Dermis blood vessel endothelial cell (primary cell): ENCODE results near the gene CARD9. TPM values are rescaled to one million over a fixed set of nuclear protein-coding genes. Genes with fewer than 3 reads are reported as not detected.
"Not testable (repeated sequence)": the region's sequence is repeated elsewhere in the genome, so short reads cannot be mapped to it uniquely, and the experiment has no call there.

Source experiments
- DNase-seq: peaks from one replicate; pipeline ENCODE4 v3.0.0; 2010
- total RNA-seq: library from RNA; depleted of rRNA; stranded (reverse); fragments of >200 nt; gene quantifications from 2 replicates; pipeline ENCODE4 v1.2.3, GENCODE V29; 2014

Gene CARD9, protein sequence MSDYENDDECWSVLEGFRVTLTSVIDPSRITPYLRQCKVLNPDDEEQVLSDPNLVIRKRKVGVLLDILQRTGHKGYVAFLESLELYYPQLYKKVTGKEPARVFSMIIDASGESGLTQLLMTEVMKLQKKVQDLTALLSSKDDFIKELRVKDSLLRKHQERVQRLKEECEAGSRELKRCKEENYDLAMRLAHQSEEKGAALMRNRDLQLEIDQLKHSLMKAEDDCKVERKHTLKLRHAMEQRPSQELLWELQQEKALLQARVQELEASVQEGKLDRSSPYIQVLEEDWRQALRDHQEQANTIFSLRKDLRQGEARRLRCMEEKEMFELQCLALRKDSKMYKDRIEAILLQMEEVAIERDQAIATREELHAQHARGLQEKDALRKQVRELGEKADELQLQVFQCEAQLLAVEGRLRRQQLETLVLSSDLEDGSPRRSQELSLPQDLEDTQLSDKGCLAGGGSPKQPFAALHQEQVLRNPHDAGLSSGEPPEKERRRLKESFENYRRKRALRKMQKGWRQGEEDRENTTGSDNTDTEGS
- 0.34 and 1.1 TPM in 2 replicates for total RNA-seq

DNA sequence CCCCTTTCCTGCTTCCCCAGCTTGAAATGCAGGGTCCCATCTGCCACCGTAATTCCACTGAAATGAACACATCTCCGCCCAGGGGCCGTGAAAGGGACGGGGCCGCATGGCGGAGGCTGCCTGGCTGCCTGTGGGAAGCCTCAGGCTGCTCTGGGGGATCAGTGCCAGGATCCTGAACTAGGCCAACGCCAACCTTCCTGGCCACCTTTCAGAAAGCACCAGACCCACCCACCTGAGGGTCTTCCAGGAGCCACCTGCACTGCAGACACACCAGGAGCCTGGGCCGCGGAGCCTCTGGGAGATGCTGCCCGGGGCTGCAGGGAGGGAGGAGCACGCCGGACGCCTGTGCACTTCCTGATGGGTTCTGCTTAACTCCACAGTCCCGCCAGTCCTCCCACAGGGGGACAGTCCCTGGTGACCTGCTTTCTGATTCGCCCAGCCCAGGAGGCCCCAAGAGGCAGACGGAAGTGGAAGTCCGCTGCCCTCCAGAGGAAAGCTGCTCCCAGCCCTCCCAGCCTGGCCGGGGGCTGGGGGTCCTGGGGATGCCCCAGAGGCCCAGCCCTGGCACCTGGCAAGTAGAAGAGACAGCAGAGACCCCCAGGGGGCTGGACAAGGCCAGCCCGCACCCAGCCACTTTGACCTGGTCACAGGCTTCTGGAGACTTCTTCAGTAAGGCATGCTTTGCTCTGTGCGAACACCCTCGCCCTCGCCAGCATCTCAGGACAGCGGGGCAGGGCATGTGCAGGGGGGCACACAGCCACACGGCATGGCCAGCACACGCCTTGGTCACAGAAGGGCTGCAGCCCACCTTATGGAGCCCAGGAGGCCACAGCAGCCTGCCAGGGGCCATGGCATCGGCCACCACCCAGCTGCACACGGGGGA, at the start of gene CARD9:
TSS of gene CARD9 (minus strand) at position 370 of the 883 bp plus-strand sequence. CDS start 1,591 bp downstream, outside the sequence.
- DNase-seq, result no peak

DNA sequence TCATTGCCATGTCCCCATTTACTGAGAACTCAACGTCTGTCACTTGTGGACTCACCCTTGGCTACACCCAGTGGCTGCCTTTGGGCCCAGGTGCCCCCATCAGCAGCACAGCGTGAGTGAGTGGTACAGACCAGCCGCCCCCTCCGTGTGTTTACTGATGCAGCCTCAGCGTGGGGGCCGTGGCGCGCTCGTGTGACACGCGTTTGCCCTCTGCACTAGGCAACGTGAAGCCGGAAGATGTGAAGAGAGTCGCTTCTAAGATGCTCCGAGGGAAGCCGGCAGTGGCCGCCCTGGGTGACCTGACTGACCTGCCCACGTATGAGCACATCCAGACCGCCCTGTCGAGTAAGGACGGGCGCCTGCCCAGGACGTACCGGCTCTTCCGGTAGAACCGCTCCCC, 49.4 kb upstream of the CARD9 start:
- no peak for DNase-seq

DNA sequence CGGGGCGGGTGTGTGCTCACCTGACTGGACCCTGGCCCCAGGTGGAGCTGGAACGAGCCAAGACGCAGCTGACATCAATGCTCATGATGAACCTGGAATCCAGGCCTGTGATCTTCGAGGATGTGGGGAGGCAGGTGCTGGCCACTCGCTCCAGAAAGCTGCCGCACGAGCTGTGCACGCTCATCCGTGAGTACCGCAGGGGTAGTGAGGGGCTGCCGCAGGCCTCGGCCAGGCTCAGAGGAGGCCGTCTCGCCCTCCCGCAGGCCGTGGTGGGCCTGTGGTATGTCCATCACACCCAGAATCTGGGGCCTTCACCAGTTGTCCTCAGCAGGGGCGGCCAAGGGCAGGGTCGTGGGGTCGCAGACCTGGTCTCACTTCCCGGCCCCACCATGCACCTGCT, 48.3 kb upstream of the CARD9 start:
- no peak for DNase-seq

DNA sequence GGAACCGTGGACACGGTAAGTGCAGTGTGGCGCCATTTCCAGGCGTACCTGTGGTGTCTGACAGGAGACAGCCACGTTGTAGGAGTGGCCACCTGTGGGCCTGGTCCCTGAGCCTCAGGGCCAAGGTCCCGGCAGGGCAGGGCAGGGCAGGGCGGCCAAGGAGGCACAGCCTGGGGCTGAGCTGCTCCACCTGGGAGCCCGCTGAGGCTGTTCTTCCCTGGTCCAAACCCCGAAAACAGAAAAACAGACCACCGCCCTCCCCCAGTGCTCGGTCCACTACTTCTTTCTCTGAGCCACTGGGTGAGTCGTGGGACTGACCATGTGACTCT, 45.6 kb upstream of the CARD9 start:
- DNase-seq, result no peak

DNA sequence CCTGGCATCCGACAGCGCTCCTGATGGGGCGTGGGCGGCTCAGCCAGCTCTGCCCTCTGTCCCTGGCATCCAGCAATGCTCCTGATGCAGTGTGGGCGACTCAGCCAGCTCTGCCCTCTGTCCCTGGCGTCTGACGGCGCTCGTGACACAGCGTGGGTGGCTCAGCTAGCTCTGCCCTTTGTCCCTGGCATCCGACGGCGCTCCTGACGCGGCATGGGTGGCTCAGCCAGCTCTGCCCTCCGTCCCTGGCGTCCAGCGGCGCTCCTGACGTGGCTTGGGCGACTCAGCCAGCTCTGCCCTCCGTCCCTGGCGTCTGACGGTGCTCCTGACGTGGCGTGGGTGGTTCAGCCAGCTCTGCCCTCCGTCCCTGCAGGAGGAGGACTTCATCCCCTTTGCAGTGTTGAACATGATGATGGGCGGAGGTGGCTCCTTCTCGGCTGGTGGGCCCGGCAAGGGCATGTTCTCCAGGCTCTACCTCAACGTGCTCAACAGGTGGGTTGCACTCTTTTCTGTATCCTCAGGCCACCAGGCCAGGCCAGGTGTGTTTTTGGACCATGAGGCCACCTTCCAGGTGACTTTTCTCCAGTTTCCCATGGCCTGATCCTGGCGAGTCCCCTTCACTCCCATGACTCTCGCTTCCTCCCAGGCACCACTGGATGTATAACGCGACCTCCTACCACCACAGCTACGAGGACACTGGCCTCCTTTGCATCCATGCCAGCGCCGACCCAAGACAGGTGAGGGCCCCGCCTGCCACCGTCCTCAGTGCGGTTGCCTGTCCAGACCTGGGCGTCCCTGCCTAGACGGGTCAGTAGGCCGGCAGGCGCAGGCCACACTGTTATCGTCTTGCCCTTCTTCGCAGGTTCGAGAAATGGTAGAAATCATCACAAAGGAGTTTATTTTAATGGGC, 45.0 kb upstream of the CARD9 start:
- no peak for DNase-seq

DNA sequence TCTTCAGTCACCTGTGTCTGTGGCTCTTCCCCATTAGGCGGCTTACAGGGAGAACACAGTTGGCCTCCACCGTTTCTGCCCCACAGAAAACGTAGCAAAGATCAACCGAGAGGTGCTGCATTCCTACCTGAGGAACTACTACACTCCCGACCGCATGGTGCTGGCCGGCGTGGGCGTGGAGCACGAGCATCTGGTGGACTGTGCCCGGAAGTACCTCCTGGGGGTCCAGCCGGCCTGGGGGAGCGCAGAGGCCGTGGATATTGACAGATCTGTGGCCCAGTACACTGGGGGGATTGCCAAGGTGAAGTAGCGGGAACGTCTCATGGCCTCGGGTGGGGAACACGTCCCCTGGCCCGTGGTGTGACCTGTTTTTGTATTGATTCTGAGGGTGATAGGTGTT, 43.4 kb upstream of the CARD9 start:
- DNase-seq, result no peak

DNA sequence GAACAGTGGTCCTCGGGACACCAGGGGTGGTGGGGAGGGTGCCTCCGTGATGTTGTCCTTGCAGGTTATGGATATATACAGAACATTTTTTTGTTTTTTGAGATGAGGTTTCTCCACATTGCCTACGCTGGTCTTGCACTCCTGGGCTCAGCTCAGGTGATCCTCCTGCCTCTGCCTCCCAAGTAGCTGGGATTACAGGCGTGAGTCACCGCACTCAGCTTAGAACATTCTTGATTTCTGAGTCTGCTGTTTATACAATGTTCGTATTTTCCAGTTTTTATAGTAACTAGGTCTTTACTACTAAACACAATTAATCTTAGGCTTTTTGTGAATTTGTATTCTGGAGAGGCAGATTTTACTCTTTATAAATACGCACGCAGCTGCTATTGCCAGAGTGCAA, 43.0 kb upstream of the CARD9 start:
- no peak for DNase-seq

DNA sequence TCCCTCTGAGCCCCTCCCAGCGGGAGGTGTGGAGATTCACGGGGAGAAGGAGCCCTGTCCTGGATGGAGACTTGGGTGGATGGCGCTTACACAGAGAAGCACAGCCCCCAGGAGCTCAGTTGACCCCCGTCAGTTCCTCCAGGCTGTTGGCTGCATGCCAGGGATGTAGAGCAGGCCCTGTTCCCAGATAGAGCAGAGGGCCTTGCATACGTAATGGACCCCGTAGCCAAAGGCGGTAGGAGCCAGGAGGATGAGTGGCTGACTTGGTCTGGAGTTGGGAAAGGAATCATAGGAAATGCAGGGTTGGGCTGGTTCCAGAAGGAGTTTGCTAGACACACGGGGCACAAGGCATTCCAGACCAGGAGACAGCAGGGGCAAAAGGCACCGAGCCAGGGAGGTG, 39.5 kb upstream of the CARD9 start:
- DNase-seq, result no peak

DNA sequence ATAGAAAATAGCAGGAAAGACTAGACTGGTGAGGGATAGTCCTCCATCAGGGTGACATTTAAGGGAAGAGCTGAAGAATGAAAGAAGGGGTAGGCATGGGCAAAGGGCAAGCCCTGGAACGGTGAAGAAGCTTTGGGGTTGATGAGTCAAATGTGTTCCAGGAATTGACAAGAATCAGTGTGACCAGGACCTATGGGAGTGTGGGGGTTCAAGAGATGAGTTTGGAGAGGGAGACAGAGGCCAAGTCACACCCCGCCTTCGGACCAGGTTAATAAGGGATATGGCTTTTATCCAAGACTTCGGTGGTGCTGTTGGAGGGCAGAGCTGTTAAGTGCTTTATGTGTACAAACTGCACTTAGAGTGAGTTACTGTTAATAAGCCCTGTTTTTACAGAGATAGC, 37.9 kb upstream of the CARD9 start:
- DNase-seq, result no peak

DNA sequence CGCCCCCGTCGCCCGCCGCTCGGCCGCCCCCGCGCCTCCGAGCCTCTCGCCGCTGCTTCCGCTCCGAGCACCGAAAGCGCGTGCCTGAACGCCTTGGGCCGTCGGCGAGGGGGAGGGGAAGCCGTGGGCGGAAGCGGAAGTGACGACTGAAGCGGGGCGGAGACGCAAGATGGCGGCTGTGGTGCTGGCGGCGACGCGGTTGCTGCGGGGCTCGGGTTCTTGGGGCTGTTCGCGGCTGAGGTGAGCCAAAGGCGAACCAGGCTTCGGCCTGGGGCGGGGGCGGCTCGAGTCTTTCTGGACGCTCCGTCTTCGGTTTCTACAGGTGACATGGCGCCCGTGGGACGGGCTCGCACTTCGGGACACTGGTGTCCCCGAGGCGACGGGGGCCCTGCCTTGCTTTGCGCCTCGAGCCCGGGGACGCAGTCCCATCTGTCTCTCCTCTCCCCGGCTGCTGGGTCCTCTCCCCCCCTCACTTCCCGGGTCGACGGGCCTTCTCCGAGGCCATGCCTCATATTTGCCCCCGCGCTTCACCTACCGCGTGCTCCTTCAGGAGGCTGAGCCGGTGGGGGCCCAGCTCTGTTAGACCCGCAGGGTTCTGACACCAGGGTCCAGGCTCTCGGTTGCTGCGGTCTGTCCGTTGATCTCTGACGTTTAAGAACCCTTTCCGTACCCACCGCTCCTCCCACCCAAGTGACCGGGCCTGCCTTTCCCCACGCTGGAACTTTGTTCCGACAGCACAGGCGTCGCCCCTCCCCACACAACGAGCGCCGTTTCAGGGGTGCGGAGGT, 37.2 kb upstream of the CARD9 start, which contains the start of the genes ENTR1 and PMPCA:
TSS of gene ENTR1 (minus strand) at position 115 of the 788 bp plus-strand sequence. CDS start 217 bp downstream, outside the sequence.
TSS of gene PMPCA (plus strand) at position 159 of the 788 bp plus-strand sequence. CDS start at position 170, 11 bp downstream.
- peak; percentile 94 for DNase-seq

DNA sequence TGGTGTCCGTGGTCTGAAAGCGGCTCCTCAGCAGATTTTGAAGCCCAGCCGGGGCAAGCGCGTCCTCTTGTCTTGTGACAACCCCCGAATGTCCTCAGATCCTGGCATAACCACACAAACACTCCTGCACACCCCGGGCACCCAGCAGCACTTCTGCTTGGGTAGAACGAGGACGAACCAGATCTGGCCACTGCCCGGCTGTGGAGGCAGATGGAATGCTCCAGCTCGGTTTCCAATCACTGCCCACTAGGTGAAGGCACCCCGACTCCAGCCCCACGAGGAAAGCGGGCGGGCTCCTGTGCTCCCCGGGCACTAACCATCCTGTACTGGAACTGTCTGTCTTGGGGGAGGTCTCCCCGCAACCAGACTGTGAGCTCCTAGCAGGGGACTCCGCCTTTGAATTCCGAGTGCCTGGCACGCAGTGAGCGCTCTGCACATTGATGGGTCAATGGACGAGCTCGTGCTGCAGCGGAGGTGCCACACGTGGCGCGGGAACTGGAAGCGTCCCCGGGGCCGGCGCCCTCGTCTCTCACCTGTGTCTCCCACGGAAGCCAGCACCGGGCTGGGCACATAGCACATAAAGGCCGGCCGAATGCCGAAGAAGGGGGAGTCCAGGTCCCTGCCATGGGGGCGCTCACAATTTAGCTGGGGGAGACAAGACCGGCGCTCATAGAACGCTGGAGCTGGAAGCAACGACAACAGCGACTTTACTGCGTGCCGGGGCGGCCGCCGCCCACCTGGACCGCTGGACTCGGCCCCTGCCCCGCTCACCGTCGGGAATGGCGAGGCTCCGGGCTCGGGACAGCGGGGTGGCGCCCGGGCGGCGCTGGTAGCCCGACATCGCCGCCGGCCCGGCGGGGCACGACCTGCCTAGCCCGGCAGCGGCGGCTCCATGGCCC, 36.3 kb upstream of the CARD9 start:
- peak; percentile 54 for DNase-seq

DNA sequence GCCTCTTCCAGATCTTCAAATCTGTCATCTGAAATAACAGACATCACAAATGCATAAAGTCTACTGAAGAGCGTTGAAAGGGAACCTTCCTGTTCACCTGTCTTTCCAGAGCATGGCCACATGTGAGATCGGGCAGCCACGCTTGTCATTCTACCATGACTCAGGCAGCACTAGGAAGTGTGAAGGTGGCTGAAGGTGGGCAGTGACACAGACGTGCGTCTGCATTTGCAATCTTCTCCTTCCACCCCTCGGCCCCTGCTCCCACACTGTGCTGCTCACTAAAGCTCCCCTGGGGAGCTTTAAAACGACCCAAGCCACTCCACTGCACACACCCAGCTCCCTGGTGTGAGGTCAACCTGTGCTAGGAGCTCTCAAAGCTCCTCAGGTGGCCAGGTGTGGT, 34.4 kb upstream of the CARD9 start:
- DNase-seq, result no peak

DNA sequence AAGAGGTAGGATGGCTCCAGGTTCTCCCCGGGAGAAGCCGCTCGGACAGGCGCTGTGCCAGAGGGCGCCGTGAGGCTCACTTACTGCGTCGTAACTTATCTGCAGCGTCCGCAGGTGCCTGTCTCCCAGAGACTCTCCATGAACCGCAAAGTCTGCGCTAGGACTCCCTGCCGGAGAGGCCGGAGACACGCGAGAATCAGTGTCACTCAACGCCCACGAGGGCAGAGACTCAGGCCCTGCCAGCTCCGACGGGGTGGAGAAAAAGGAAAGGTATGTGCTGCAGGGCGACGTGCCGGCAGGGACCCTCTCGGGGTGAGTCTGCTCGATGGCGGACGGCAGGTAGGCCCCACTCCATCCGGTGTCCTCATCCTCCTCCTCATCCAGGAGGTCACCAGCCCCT, 33.6 kb upstream of the CARD9 start:
- not testable (repeated sequence) for DNase-seq

DNA sequence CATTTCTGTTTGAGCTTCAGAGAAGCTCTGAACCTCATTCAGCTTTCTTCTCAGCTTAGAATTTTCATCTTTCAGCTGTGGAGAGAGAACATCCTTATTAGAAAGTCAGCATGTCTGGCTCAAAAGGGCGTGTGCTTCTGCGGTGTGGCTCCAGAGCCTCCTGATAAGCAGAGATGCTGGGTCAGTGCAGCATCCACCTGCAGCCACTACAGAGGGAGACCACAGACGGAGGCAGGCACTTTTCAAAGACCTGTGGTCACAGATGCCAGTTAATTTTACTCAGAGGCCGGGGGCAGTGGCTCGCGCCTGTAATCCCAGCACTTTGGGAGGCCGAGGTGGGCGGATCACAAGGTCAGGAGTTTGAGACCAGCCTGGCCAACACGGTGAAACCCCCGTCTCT, 32.4 kb upstream of the CARD9 start:
- not testable (repeated sequence) for DNase-seq

DNA sequence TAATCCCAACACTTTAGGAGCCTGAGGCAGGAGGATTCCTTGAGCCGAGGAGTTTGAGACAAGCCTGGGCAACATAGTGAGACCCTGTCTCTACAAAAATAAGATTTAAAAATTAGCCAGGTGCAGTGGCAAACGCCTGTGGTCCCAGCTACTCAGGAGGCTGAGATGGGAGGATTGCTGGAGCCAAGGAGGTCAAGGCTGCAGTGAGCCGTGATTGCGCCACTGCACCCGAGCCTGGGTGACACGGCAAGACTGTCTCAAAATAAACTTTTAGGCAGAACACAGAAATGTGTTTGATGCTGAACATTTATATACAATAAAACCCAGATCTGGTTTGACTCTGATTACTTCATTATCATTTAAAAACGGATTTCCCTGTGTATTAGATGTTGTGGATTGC, 32.0 kb upstream of the CARD9 start:
- DNase-seq, result no peak

DNA sequence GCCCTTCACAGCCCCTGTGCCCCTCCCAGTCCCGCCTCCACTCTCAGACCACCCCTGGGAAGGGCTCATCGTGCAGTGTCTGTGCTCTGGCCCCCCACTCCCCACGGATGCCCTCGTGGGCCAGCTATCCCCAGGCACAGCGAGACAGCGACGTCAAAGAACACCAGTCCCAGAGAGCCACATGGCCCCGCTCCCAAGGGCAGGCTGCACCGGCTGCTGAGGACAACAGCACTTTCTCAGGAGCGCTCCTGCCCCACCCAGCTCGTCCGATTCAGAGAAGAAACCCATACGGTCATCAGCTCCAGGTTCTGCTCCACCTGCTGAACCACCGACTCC, 31.3 kb upstream of the CARD9 start:
- no peak for DNase-seq

DNA sequence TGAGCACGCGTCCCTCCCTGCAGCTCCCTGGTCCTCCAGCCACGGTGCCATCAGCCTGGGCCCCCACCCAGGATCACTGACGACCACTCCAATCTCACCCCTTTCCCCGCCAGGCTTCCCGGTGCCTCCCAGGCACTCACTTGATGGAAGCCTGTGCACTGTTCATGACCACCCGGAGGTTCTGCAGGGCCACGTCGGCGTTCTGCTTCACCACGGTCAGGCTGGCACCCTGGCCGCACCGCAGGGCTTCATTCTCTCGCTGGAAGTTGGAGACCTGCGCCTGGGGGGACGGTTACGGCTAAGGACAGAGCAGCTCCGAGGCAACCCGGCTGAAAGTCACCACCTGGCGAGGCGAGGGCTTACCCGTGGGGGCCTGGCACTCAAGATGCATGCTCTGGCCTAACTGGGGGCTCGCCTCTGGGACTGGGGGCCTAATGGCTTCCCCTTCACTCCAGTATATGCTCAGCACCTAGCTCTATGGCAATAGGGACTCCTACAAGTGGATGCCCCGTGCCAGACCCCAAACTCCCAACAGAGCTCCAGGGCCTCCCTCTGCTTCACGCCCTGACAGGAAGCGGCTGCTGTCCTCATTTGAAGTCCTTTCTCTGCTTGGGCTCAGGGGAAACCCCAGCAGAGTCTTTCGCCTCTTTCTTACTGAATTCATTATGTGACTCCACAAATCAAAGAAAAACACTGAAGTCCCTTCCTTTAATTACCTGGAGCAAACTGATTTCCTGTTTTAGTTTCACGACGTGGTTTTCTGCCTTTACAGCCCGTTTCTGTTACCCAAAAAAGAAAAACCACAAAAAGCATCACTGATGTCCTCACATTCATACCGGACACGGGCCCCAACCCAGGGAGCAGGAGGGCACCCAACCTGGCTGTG, 30.7 kb upstream of the CARD9 start:
- DNase-seq, result no peak

DNA sequence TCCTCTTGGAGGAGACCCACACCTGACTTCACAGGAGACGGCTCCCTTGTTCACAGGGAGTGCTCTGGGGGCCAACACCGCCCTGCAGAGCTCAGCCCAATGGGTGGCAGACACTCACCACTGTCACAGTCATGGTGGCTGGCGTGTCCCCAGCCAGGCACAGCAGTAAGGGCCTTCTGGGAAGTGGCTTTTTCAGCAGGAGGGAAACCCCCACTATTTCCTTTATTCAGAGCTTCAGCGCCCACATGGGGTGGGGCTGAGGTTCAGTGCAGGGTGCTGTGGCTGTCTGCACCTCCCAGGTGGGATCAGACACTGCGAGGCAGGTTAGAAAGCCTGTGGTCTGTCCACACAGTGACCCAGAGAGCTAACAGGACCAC, 30.1 kb upstream of the CARD9 start:
- DNase-seq, result no peak

DNA sequence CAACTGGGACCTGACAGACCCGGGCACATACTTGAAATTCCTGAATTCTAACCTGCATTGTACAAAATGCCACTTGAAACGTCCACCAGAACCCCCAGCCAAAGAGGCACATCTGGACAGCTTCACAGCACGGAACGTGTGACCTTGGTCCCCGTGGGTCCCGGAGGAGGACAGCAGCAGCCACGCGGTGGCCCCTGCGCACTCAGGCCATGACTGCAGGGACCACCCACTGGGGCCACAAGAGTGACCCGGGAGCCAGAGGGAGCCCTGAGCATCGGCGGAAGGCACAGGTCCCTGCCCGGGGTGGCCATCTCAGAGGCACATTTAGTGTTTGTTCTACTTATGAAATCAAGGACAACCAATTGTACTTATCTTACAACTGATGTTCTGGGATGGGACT, 28.6 kb upstream of the CARD9 start:
- no peak for DNase-seq
